Natural killer cell (primary cell): ENCODE measurements around the gene SAMD10. TPM values are rescaled to one million over a fixed set of nuclear protein-coding genes. Genes with fewer than 3 reads are reported as not detected.
A peak's percentile ranks its signal among the peaks of the same experiment; 100 is the strongest.
"Not testable (repeated sequence)": the region's sequence is repeated elsewhere in the genome, so short reads cannot be mapped to it uniquely, and the experiment has no call there.

ENCODE experiments used
- ATAC-seq, 3 donors: fragments of 150-1000 bp in 2 of 3; fragments of 200-7000 bp in 1 of 3; cut with Tn5 transposase; 1 replicate in 1 of 3; 2 replicates in 2 of 3; pipeline ENCODE4 v1.10.0; 2021; ENCODE audit warnings: mild to moderate bottlenecking in 2 of 3, moderate library complexity in 2 of 3
- DNase-seq, 2 donors: peaks; one replicate each; pipeline versions ENCODE4 v3.0.0 to v3.0.0-alpha.2; 2013 to 2021; ENCODE audit warnings: mixed read lengths in 1 of 2
- H3K27ac ChIP-seq: one replicate; pipeline ENCODE4 v1.5.1; 2013; ENCODE audit warnings: mild to moderate bottlenecking, low read length
- H3K27me3 ChIP-seq: one replicate; pipeline ENCODE4 v1.6.1; 2013; ENCODE audit warnings: low read length; ENCODE audit not compliant: control insufficient read depth, insufficient read depth
- H3K36me3 ChIP-seq: one replicate; pipeline ENCODE4 v1.6.1; 2013; ENCODE audit warnings: low read length; ENCODE audit not compliant: control insufficient read depth, insufficient read depth
- H3K4me1 ChIP-seq: one replicate; pipeline ENCODE4 v1.6.1; 2013; ENCODE audit warnings: low read length; ENCODE audit not compliant: control insufficient read depth, insufficient read depth
- H3K4me3 ChIP-seq: one replicate; pipeline ENCODE4 v1.5.1; 2013; ENCODE audit warnings: low read length
- H3K9me3 ChIP-seq: one replicate; pipeline ENCODE4 v1.6.1; 2013; ENCODE audit warnings: low read length; ENCODE audit not compliant: control insufficient read depth, insufficient read depth
- H3K27ac Mint-ChIP-seq, 2 donors: one replicate each; pipeline ENCODE4 v1.8.0; 2022; ENCODE audit warnings: mild to moderate bottlenecking in 2 of 2, mixed read lengths in 2 of 2, moderate library complexity in 1 of 2
- H3K27me3 Mint-ChIP-seq, 2 donors: one replicate each; pipeline ENCODE4 v1.8.0; 2022; ENCODE audit warnings: low read depth in 2 of 2, mixed read lengths in 2 of 2
- H3K36me3 Mint-ChIP-seq: one replicate; pipeline ENCODE4 v1.8.0; 2022; ENCODE audit warnings: mixed read lengths
- H3K4me1 Mint-ChIP-seq, 2 donors: one replicate each; pipeline ENCODE4 v1.8.0; 2022; ENCODE audit warnings: mixed read lengths in 2 of 2
- H3K4me3 Mint-ChIP-seq: one replicate; pipeline ENCODE4 v1.8.0; 2022; ENCODE audit warnings: mild to moderate bottlenecking, moderate library complexity, mixed read lengths
- H3K9me3 Mint-ChIP-seq, 2 donors: one replicate each; pipeline ENCODE4 v1.8.0; 2022; ENCODE audit warnings: mixed read lengths in 2 of 2
- WGBS: methylation state at CpG from one replicate; pipeline ENCODE4 v1.1.7; 2013; ENCODE audit warnings: missing lambda C conversion rate; ENCODE audit not compliant: insufficient coverage; 5-methylcytosine and 5-hydroxymethylcytosine counted together
- intact Hi-C: fragments of 100-400 bp; cut with micrococcal nuclease; formaldehyde crosslinking; loops from one replicate; pipeline ENCODE4 v1.14.2; 2022
- total RNA-seq, 4 donors: library from RNA; stranded (reverse); fragments of 120-200 nt in 1 of 4; gene quantifications; one replicate each; pipeline versions ENCODE4 v1.2.3 to v1.2.4, GENCODE V29; 2013 to 2022
- TF ChIP-seq, protein P1 (sequence below): fragments of 200-600 bp; IDR thresholded peaks from one replicate; pipeline ENCODE4 v1.8.0; 2022; ENCODE audit warnings: antibody characterized with exemption

SAMD10 gene
- total RNA-seq, 3 donors from 2014 or later (not counting 1 experiment from before 2014, with no cell fraction given) = 15.2 to 22.3 (median 17.6) TPM

- ATAC-seq = no peak
- Histone ChIP-seq H3K27ac (no peak overlapping the region), H3K4me1 (peaks cover 33% of the 10 kb centered on the region), H3K4me3 (no peak overlapping the region), H3K9me3 (no peaks in the 10 kb centered on the region), H3K36me3 (peaks cover 11% of the 10 kb centered on the region), H3K27me3 (no peaks in the 10 kb centered on the region)
- H3K9me3 Mint-ChIP-seq = no peaks in the 10 kb centered on the region
- no peak overlapping the region for H3K4me3 Mint-ChIP-seq
- H3K27me3 Mint-ChIP-seq = no peaks in the 10 kb centered on the region
- intact Hi-C loops = loop anchor here (5.0 kb wide), 3 partner anchors 65 to 475 kb away; partner anchors contain the start of gene EEF1A2
- H3K27ac Mint-ChIP-seq = peak overlapping the region in 1 of 2 donors; percentile 81
- TF ChIP-seq, protein P1, sequence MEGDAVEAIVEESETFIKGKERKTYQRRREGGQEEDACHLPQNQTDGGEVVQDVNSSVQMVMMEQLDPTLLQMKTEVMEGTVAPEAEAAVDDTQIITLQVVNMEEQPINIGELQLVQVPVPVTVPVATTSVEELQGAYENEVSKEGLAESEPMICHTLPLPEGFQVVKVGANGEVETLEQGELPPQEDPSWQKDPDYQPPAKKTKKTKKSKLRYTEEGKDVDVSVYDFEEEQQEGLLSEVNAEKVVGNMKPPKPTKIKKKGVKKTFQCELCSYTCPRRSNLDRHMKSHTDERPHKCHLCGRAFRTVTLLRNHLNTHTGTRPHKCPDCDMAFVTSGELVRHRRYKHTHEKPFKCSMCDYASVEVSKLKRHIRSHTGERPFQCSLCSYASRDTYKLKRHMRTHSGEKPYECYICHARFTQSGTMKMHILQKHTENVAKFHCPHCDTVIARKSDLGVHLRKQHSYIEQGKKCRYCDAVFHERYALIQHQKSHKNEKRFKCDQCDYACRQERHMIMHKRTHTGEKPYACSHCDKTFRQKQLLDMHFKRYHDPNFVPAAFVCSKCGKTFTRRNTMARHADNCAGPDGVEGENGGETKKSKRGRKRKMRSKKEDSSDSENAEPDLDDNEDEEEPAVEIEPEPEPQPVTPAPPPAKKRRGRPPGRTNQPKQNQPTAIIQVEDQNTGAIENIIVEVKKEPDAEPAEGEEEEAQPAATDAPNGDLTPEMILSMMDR = no peak
- H3K4me1 Mint-ChIP-seq = peaks cover 29 to 37% of the 10 kb centered on the region in 2 donors
- WGBS = 80% methylated on average over 18 of the region's 18 CpGs
- no peaks in the 10 kb centered on the region for H3K36me3 Mint-ChIP-seq
- DNase-seq = peak in 1 of 2 donors; percentile 7
Measured at GRCh38 chr20:63972312-63973159, 6.9 kb downstream of the SAMD10 start.

DNA sequence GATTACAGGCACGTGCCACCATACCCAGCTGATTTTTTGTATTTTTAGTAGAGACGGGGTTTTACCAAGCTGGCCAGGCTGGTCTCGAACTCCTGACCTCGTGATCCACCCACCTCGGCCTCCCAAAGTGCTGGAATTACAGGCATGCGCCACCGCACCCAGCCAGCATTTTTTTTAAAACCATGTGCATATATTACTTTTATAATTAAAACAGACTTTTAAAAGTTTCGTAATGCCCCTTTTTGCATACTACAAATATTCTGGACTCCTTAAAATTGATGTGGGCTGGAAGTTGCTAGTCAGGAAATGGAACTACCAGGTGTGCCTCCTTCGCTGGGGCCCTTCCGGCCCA lies 7.5 kb downstream of the SAMD10 start:
- H3K27ac Mint-ChIP-seq, ATAC-seq, DNase-seq, H3K27ac ChIP-seq, H3K27me3 ChIP-seq, H3K36me3 Mint-ChIP-seq, H3K27me3 Mint-ChIP-seq, H3K9me3 ChIP-seq, H3K9me3 Mint-ChIP-seq, H3K4me3 Mint-ChIP-seq, H3K4me3 ChIP-seq: not testable (repeated sequence)
- 76% methylated on average over 9 of the region's 10 CpGs for WGBS
- intact Hi-C loops = loop anchor here (5.0 kb wide), 3 partner anchors 65 to 475 kb away; partner anchors contain the start of gene EEF1A2
- Histone ChIP-seq H3K36me3 (peaks cover 11% of the 10 kb centered on the region), H3K4me1 (peaks cover 27% of the 10 kb centered on the region)
- peaks cover 23 to 31% of the 10 kb centered on the region in 2 donors for H3K4me1 Mint-ChIP-seq

GRCh38 chr20:63970714-63971431 lies 8.6 kb downstream of the SAMD10 start:
- Histone ChIP-seq H3K9me3 (no peaks in the 10 kb centered on the region), H3K27me3 (no peaks in the 10 kb centered on the region), H3K4me1 (peaks cover 24% of the 10 kb centered on the region), H3K27ac (no peak overlapping the region), H3K4me3 (no peak overlapping the region), H3K36me3 (peaks cover 14% of the 10 kb centered on the region)
- WGBS = 96% methylated on average over 5 of the region's 5 CpGs
- ATAC-seq = no peak
- intact Hi-C loops = loop anchor here (5.0 kb wide), 3 partner anchors 64 to 474 kb away; partner anchors contain the start of gene EEF1A2
- DNase-seq = peak in 1 of 2 donors; percentile 5
- Mint-ChIP-seq H3K36me3 (no peaks in the 10 kb centered on the region), H3K27ac (peak overlapping the region in 1 of 2 donors; percentile 52), H3K9me3 (no peaks in the 10 kb centered on the region), H3K4me1 (peaks cover 17 to 21% of the 10 kb centered on the region in 2 donors), H3K27me3 (no peaks in the 10 kb centered on the region), H3K4me3 (peak overlapping the region; percentile 71)
- TF ChIP-seq, protein P1 = no peak
